AG08396 (cell line): ENCODE results near the gene UTP25.
"Not testable (repeated sequence)": the region's sequence is repeated elsewhere in the genome, so short reads cannot be mapped to it uniquely, and the experiment has no call there.

Experiments used
- DNase-seq: peaks from one replicate; pipeline ENCODE4 v3.0.0; 2012; ENCODE audit warnings: low spot score, mixed read lengths

The UTP25 gene

GRCh38 chr1:209827384-209828262, at the start of gene UTP25:
Gene UTP25 (plus strand): TSS chr1:209827972. CDS start chr1:209828064, 92 bp downstream.
- DNase-seq = peak; percentile 85

GRCh38 chr1:209778102-209778501, 49.7 kb upstream of the UTP25 start:
- DNase-seq = no peak

GRCh38 chr1:209780268-209780667, 47.5 kb upstream of the UTP25 start:
- DNase-seq = no peak

DNA sequence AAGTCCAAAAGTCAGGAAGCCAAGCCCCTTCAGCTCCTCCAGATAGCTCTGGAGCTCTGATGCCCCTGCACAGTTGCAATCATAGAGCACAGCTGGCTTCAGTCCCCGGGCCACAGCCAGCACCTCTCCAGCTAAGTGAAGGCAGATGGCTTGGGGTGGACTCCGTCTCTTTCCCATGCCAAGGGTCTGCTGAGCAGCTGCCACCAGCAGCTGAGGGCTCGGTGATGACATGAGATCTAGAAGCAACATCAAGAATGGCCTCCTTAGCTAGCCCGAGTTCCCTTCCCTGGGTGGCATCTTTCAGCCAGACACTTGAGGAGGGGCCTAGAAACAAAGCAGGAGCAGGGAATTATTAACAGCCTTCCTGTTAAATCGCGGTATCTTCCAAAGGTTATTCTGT, 44.4 kb upstream of the UTP25 start:
- no peak for DNase-seq

- peak; percentile 99 for DNase-seq
These were observed 43.3 kb upstream of the UTP25 start, which contains the start of gene C1orf74 for GRCh38 chr1:209784265-209785169. Gene C1orf74 (minus strand): TSS chr1:209784559. CDS start chr1:209783634, 925 bp downstream.

DNA sequence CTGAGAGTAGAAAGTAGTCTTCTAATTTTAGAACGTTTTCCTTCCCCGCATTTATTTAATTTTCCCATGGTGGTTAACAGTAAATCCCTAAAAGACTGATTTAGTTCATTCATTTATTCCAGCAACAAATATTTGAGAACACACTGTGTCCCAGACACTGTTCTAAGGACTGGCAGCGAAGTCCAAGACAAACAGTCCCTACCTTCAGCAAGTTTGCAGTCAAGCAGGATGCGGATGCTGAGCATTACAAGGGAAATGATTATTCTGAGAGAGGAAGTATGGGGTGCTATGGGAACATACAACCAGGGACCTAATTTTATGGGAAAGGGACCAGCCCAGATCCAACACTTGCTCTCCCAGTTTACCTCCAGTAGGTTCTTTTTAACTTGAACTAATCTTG, 42.2 kb upstream of the UTP25 start:
- DNase-seq = no peak

- DNase-seq = no peak
These were observed 41.6 kb upstream of the UTP25 start for GRCh38 chr1:209786146-209786545.

- no peak for DNase-seq
These were observed 40.2 kb upstream of the UTP25 start for GRCh38 chr1:209787551-209787950.

- DNase-seq = no peak
These were observed 38.5 kb upstream of the UTP25 start for GRCh38 chr1:209789245-209789644.

GRCh38 chr1:209790286-209791193, 37.2 kb upstream of the UTP25 start:
- DNase-seq = no peak

- no peak for DNase-seq
These were observed 35.9 kb upstream of the UTP25 start for GRCh38 chr1:209791920-209792319.

GRCh38 chr1:209793711-209794110, 34.1 kb upstream of the UTP25 start:
- not testable (repeated sequence) for DNase-seq

DNA sequence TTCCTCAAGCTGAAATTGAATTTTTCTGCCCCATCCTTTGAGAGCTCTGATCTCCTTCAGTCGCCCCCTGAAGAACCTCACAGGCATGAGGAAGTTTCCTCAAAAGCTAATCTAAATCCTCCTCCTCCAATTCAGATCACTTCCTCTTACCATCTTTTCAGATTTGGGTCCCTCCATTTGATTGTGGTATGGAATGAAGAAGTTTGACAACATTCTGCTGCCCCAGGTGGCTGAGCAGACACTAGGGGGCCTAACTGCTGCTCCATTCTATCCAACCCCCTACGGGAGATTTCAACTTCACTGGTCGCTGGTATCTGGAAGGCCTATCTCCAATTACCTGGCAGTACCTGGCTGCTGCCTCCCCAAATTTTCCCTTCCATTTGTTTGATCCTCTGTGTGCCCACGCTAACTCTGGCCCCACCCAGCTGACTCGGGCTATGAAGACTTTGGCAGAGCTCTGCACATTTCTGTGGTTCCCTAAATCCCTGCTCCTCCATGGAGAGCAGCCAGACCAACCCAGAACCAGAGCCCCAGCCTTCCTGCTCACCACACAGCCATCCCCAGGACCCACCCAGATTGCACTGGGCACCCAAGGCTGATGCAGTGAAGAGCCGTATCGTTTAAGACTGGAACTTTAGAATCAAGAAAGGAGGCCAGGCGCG, 29.7 kb upstream of the UTP25 start:
- DNase-seq = peak; percentile 21

- DNase-seq = no peak
These were observed 26.6 kb upstream of the UTP25 start for GRCh38 chr1:209800984-209801834.

DNA sequence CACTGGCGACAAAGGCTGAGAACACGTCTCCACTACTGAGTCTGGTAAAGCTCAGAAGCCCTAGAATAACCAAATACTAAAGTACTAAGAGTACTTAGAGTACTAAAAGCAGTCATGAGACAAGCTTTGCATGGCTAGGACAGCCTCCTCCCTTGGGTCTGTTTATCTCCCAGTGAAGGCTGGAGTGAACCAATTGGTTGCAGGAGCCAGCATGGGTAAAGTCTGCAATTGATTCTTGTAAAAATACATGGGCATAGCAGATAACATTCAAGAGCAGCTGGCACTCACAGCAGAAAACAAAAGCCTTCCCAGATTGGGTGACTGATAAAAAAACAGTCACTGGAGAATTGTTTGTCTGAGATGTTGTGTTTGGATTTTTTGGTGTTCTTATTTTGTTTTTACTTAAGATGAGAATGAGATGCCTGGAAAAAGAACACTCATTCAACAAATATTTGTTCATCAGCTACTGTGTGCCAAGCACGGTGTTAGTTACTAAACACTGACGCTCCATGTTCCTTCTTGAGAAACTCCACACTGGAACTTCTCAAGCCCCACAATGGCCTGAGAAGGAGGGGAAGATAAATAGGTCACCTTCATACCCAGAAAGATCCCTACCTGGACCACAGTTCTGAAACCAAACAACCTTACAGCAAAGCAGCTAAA, 25.5 kb upstream of the UTP25 start:
- no peak for DNase-seq

- no peak for DNase-seq
These were observed 25.0 kb upstream of the UTP25 start for GRCh38 chr1:209802780-209803152.

- no peak for DNase-seq
These were observed 24.2 kb upstream of the UTP25 start for GRCh38 chr1:209803568-209803967.

DNA sequence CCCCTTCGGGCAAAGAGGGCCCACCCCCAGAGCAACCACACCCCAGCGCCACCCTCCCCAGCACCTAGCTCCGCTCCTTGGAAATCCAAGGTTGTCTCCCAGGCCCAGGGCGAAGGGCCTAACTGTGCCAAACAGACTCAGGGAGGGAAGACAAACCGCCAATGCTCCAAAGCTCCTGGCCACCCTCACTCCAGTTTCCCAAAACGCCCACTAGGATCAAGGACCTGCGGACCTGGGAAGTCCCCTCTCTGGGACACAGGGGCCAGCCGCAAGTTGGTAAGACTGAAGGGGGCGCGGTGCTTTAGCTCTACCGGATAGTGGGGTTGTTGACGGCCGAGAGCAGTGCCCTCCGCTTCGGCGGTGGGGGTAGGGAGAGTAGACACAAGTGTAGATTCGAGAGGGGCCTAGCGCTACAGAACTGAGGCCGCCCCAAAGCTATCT, 22.4 kb upstream of the UTP25 start:
- DNase-seq = no peak
